ENCODE measurements around the gene HIPK2.

DNA sequence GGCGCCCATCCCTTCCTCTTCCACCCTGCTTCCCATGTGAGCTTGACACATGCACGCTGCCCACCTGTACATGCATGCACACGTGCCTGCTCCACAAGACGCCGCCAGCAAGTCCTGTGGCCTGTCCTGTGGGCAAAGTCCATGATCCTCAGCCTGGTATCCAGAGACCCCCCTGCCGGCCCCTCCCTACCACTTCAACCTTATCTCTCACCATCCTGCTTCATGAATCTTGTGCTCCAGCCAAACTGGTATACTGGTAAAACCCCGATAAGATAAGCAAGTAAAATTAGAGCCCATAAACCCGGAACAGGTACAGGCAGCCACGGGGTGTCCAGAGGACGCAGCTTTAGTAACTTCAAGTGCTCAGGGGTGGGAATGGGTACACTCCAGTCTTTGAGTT lies 39.5 kb upstream of the HIPK2 start:
- TF ChIP-seq, protein P1, sequence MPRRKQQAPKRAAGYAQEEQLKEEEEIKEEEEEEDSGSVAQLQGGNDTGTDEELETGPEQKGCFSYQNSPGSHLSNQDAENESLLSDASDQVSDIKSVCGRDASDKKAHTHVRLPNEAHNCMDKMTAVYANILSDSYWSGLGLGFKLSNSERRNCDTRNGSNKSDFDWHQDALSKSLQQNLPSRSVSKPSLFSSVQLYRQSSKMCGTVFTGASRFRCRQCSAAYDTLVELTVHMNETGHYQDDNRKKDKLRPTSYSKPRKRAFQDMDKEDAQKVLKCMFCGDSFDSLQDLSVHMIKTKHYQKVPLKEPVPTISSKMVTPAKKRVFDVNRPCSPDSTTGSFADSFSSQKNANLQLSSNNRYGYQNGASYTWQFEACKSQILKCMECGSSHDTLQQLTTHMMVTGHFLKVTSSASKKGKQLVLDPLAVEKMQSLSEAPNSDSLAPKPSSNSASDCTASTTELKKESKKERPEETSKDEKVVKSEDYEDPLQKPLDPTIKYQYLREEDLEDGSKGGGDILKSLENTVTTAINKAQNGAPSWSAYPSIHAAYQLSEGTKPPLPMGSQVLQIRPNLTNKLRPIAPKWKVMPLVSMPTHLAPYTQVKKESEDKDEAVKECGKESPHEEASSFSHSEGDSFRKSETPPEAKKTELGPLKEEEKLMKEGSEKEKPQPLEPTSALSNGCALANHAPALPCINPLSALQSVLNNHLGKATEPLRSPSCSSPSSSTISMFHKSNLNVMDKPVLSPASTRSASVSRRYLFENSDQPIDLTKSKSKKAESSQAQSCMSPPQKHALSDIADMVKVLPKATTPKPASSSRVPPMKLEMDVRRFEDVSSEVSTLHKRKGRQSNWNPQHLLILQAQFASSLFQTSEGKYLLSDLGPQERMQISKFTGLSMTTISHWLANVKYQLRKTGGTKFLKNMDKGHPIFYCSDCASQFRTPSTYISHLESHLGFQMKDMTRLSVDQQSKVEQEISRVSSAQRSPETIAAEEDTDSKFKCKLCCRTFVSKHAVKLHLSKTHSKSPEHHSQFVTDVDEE (CRISPR knock-in tag; IDR thresholded peaks at IDR 0.05) = no peak
- TF ChIP-seq ZC3H10 (CRISPR knock-in tag; IDR thresholded peaks at IDR 0.05) = no peak
- no peak for TF ChIP-seq CSDC2 (CRISPR knock-in tag; IDR thresholded peaks at IDR 0.05)
- no peak for TF ChIP-seq TOX (CRISPR knock-in tag; IDR thresholded peaks at IDR 0.05; ENCODE audit: borderline replicate concordance)
- TF ChIP-seq RARB (CRISPR knock-in tag; IDR thresholded peaks at IDR 0.05) = no peak
- no peak for TF ChIP-seq SNAI2 (CRISPR knock-in tag; IDR thresholded peaks at IDR 0.05)
- no peak for TF ChIP-seq ZFP3 (CRISPR knock-in tag; IDR thresholded peaks at IDR 0.05)
- TF ChIP-seq OSR1 (CRISPR knock-in tag; IDR thresholded peaks at IDR 0.05) = no peak
- TF ChIP-seq ZFP30 (CRISPR knock-in tag; IDR thresholded peaks at IDR 0.05) = no peak
- no peak for TF ChIP-seq BACH2 (CRISPR knock-in tag; IDR thresholded peaks at IDR 0.05; ENCODE audit: borderline replicate concordance)
- no peak for TF ChIP-seq ZNF565 (CRISPR knock-in tag; conservative IDR thresholded peaks at IDR 0.05; ENCODE audit: low read depth)
